OCI-LY7 (cell line): ENCODE data around the gene ZNF532. TPM values are rescaled to one million over a fixed set of nuclear protein-coding genes. Genes with fewer than 3 reads are reported as not detected.

Experiments used
- BruUV-seq: library from RNA; stranded (reverse); fragments of 400-500 nt; replicated peaks from 2 replicates; lab custom pipeline; 2021; lab: Mats Ljungman, UMichigan
- CTCF ChIA-PET: fragments of 300-600 bp; sonication (Branson Sonifier 250); formaldehyde crosslinking; loops from one replicate; lab custom pipeline; 2022; ENCODE audit warnings: antibody characterized with exemption; ENCODE audit not compliant: unreplicated experiment; lab: Charles Lee
- POLR2A ChIA-PET: fragments of 300-600 bp; sonication (Branson Sonifier 250); formaldehyde crosslinking; loops from one replicate; lab custom pipeline; 2022; ENCODE audit warnings: antibody characterized with exemption; lab: Charles Lee
- DNase-seq: peaks from one replicate; pipeline ENCODE4 v3.0.0-alpha.2; 2015; ENCODE audit warnings: low spot score
- H2AFZ ChIP-seq: fragments of 200-600 bp; sonication (generic), shearing (Covaris generic); 2 replicates; pipeline ENCODE4 v1.6.1; 2014; ENCODE audit warnings: mild to moderate bottlenecking, antibody characterized with exemption, low read length, moderate library complexity
- H3K27ac ChIP-seq: fragments of 200-600 bp; sonication (generic); 2 replicates; pipeline ENCODE4 v1.5.1; 2014; ENCODE audit warnings: mixed run types, low read depth, mild to moderate bottlenecking, moderate library complexity, low read length, inconsistent platforms; ENCODE audit not compliant: poor library complexity, severe bottlenecking
- H3K36me3 ChIP-seq: fragments of 200-600 bp; sonication (generic); 2 replicates; pipeline ENCODE4 v1.6.1; 2014; ENCODE audit warnings: mild to moderate bottlenecking, antibody characterized with exemption, low read length, moderate library complexity, mixed read lengths; ENCODE audit not compliant: insufficient read depth
- H3K4me1 ChIP-seq: fragments of 200-600 bp; sonication (generic); 2 replicates; pipeline ENCODE4 v1.5.1; 2014; ENCODE audit warnings: mild to moderate bottlenecking, low read length; ENCODE audit not compliant: insufficient read depth, poor library complexity, severe bottlenecking
- H3K4me2 ChIP-seq: fragments of 200-600 bp; sonication (generic); 2 replicates; pipeline ENCODE4 v1.6.1; 2014; ENCODE audit warnings: mild to moderate bottlenecking, low read length
- H3K4me3 ChIP-seq: fragments of 200-600 bp; sonication (generic); 2 replicates; pipeline ENCODE4 v1.5.1; 2014; ENCODE audit warnings: mild to moderate bottlenecking, low read depth, low read length; ENCODE audit not compliant: poor library complexity, severe bottlenecking
- H3K79me2 ChIP-seq: fragments of 200-600 bp; sonication (generic); 2 replicates; pipeline ENCODE4 v1.6.1; 2016; ENCODE audit warnings: low read depth, mild to moderate bottlenecking, low read length, moderate library complexity, mixed read lengths; ENCODE audit not compliant: insufficient read depth
- H3K9me2 ChIP-seq: fragments of 200-600 bp; sonication (generic); 2 replicates; pipeline ENCODE4 v1.6.1; 2016; ENCODE audit warnings: mild to moderate bottlenecking, low read length, mixed read lengths; ENCODE audit not compliant: insufficient read depth
- H3K9me3 ChIP-seq: fragments of 200-600 bp; sonication (generic); 2 replicates; pipeline ENCODE4 v1.6.1; 2014; ENCODE audit warnings: mild to moderate bottlenecking, mixed run types, low read length, mixed read lengths
- H4K20me1 ChIP-seq: fragments of 200-600 bp; sonication (generic); 2 replicates; pipeline ENCODE4 v1.6.1; 2014; ENCODE audit warnings: mild to moderate bottlenecking, antibody characterized with exemption, low read length, moderate library complexity, mixed read lengths; ENCODE audit not compliant: insufficient read depth
- EZH2phosphoT487 ChIP-seq: fragments of 200-600 bp; sonication (generic); IDR thresholded peaks from 2 replicates; pipeline ENCODE4 v1.6.1; 2018; ENCODE audit warnings: low read depth, borderline replicate concordance, mild to moderate bottlenecking, mixed run types, antibody characterized with exemption, low read length, moderate library complexity, mixed read lengths
- intact Hi-C: fragments of 100-400 bp; cut with micrococcal nuclease; formaldehyde crosslinking; loops from one replicate; pipeline ENCODE4 v1.10.0; 2022; ENCODE audit not compliant: unreplicated experiment
- total RNA-seq, 2 experiments: library from RNA; depleted of rRNA in 1 of 2; stranded (reverse); fragments of >200 nt in 1 of 2; shearing (Covaris generic) in 1 of 2; gene quantifications; 2 replicates each; pipeline ENCODE4 v1.2.3, GENCODE V29; 2014 to 2022
- TF ChIP-seq, protein P1 (sequence below): fragments of 200-600 bp; sonication (generic); conservative IDR thresholded peaks from 2 replicates; pipeline ENCODE4 v1.5.1; 2014; ENCODE audit warnings: mild to moderate bottlenecking, antibody characterized with exemption, low read length, moderate library complexity, mixed read lengths

ZNF532 gene
- total RNA-seq, 2 experiments from 2014 or later: 10.4 to 18.7 TPM

- intact Hi-C loops: no loop called here
- Histone ChIP-seq H3K4me1 (no peaks in the 10 kb centered on the region), H2AFZ (no peak overlapping the region), H3K4me3 (no peak overlapping the region), H3K27ac (no peak overlapping the region), H3K9me3 (no peaks in the 10 kb centered on the region), H4K20me1 (no peaks in the 10 kb centered on the region), H3K9me2 (no peaks in the 10 kb centered on the region), H3K36me3 (0 out of 2 replicates have a peak, but pooled peaks cover 4% of the 10 kb centered on the region), H3K79me2 (no peaks in the 10 kb centered on the region), H3K4me2 (no peak overlapping the region)
- DNase-seq: no peak
- TF ChIP-seq, protein P1, sequence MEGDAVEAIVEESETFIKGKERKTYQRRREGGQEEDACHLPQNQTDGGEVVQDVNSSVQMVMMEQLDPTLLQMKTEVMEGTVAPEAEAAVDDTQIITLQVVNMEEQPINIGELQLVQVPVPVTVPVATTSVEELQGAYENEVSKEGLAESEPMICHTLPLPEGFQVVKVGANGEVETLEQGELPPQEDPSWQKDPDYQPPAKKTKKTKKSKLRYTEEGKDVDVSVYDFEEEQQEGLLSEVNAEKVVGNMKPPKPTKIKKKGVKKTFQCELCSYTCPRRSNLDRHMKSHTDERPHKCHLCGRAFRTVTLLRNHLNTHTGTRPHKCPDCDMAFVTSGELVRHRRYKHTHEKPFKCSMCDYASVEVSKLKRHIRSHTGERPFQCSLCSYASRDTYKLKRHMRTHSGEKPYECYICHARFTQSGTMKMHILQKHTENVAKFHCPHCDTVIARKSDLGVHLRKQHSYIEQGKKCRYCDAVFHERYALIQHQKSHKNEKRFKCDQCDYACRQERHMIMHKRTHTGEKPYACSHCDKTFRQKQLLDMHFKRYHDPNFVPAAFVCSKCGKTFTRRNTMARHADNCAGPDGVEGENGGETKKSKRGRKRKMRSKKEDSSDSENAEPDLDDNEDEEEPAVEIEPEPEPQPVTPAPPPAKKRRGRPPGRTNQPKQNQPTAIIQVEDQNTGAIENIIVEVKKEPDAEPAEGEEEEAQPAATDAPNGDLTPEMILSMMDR: no peak
- TF ChIP-seq EZH2phosphoT487: no peak
- POLR2A ChIA-PET: interaction anchor here (0.9 kb wide), 1 partner anchor 15 kb away, joined by 4 read pairs; no protein-coding TSS in a partner anchor
- CTCF ChIA-PET: no interaction called here
- no TSS peak for BruUV-seq
Measured at GRCh38 chr18:58989184-58989759, 124.6 kb downstream of the ZNF532 start.

DNA sequence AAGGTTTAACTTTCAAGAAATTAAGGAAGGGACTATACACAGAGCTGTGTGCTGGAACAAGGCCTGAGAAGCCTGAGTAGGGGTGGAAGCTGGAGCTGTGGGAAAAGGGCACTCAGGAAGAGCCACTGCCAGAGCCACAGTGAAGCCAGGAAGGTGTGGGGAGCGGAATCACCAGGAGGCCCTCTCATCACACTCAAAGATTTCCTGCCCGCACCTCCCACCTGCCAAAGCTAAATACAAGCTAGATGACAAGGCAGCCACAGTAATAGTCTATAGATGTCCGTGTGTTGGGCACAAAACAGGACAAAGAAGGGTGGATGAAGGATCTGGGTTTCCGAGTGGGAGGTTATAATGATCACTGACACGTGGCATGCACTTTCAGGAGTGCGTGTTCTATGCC, 126.0 kb downstream of the ZNF532 start:
- Histone ChIP-seq H3K4me1 (no peaks in the 10 kb centered on the region), H3K27ac (no peak overlapping the region), H3K9me2 (no peaks in the 10 kb centered on the region), H3K9me3 (no peaks in the 10 kb centered on the region), H3K4me3 (no peak overlapping the region), H3K36me3 (0 out of 2 replicates have a peak, but pooled peaks cover 4% of the 10 kb centered on the region), H3K4me2 (no peak overlapping the region), H3K79me2 (no peaks in the 10 kb centered on the region), H2AFZ (no peak overlapping the region), H4K20me1 (no peaks in the 10 kb centered on the region)
- no peak for DNase-seq
- ChIA-PET POLR2A (no interaction called here), CTCF (no interaction called here)
- TF ChIP-seq, protein P1: no peak
- TF ChIP-seq EZH2phosphoT487: no peak
- BruUV-seq: no TSS peak
- intact Hi-C loops: no loop called here

- Histone ChIP-seq H3K4me1 (no peaks in the 10 kb centered on the region), H3K9me3 (no peaks in the 10 kb centered on the region), H3K79me2 (no peaks in the 10 kb centered on the region), H3K4me2 (no peak overlapping the region), H3K4me3 (no peak overlapping the region), H3K36me3 (0 out of 2 replicates have a peak, but pooled peaks cover 4% of the 10 kb centered on the region), H2AFZ (no peak overlapping the region), H3K9me2 (no peaks in the 10 kb centered on the region), H4K20me1 (no peaks in the 10 kb centered on the region), H3K27ac (no peak overlapping the region)
- CTCF ChIA-PET: no interaction called here
- POLR2A ChIA-PET: no interaction called here
- no peak for DNase-seq
- TF ChIP-seq, protein P1: no peak
- no peak for TF ChIP-seq EZH2phosphoT487
- intact Hi-C loops: no loop called here
- BruUV-seq: no TSS peak
Measured at GRCh38 chr18:58991167-58991798, 126.6 kb downstream of the ZNF532 start.
